Natural killer cell (primary cell): ENCODE results near the gene EEF2. TPM values are rescaled to one million over a fixed set of nuclear protein-coding genes. Genes with fewer than 3 reads are reported as not detected.
A peak's percentile ranks its signal among the peaks of the same experiment; 100 is the strongest.

Source experiments
- ATAC-seq, 3 donors: fragments of 150-1000 bp in 2 of 3; fragments of 200-7000 bp in 1 of 3; cut with Tn5 transposase; 1 replicate in 1 of 3; 2 replicates in 2 of 3; pipeline ENCODE4 v1.10.0; 2021; ENCODE audit warnings: mild to moderate bottlenecking in 2 of 3, moderate library complexity in 2 of 3
- DNase-seq, 2 donors: peaks; one replicate each; pipeline versions ENCODE4 v3.0.0 to v3.0.0-alpha.2; 2013 to 2021; ENCODE audit warnings: mixed read lengths in 1 of 2
- H3K27ac ChIP-seq: one replicate; pipeline ENCODE4 v1.5.1; 2013; ENCODE audit warnings: mild to moderate bottlenecking, low read length
- H3K27me3 ChIP-seq: one replicate; pipeline ENCODE4 v1.6.1; 2013; ENCODE audit warnings: low read length; ENCODE audit not compliant: control insufficient read depth, insufficient read depth
- H3K36me3 ChIP-seq: one replicate; pipeline ENCODE4 v1.6.1; 2013; ENCODE audit warnings: low read length; ENCODE audit not compliant: control insufficient read depth, insufficient read depth
- H3K4me1 ChIP-seq: one replicate; pipeline ENCODE4 v1.6.1; 2013; ENCODE audit warnings: low read length; ENCODE audit not compliant: control insufficient read depth, insufficient read depth
- H3K4me3 ChIP-seq: one replicate; pipeline ENCODE4 v1.5.1; 2013; ENCODE audit warnings: low read length
- H3K9me3 ChIP-seq: one replicate; pipeline ENCODE4 v1.6.1; 2013; ENCODE audit warnings: low read length; ENCODE audit not compliant: control insufficient read depth, insufficient read depth
- H3K27ac Mint-ChIP-seq, 2 donors: one replicate each; pipeline ENCODE4 v1.8.0; 2022; ENCODE audit warnings: mild to moderate bottlenecking in 2 of 2, mixed read lengths in 2 of 2, moderate library complexity in 1 of 2
- H3K27me3 Mint-ChIP-seq, 2 donors: one replicate each; pipeline ENCODE4 v1.8.0; 2022; ENCODE audit warnings: low read depth in 2 of 2, mixed read lengths in 2 of 2
- H3K36me3 Mint-ChIP-seq: one replicate; pipeline ENCODE4 v1.8.0; 2022; ENCODE audit warnings: mixed read lengths
- H3K4me1 Mint-ChIP-seq, 2 donors: one replicate each; pipeline ENCODE4 v1.8.0; 2022; ENCODE audit warnings: mixed read lengths in 2 of 2
- H3K4me3 Mint-ChIP-seq: one replicate; pipeline ENCODE4 v1.8.0; 2022; ENCODE audit warnings: mild to moderate bottlenecking, moderate library complexity, mixed read lengths
- H3K9me3 Mint-ChIP-seq, 2 donors: one replicate each; pipeline ENCODE4 v1.8.0; 2022; ENCODE audit warnings: mixed read lengths in 2 of 2
- CTCF ChIP-seq: fragments of 200-600 bp; IDR thresholded peaks from one replicate; pipeline ENCODE4 v1.8.0; 2022; ENCODE audit warnings: antibody characterized with exemption
- WGBS: methylation state at CpG from one replicate; pipeline ENCODE4 v1.1.7; 2013; ENCODE audit warnings: missing lambda C conversion rate; ENCODE audit not compliant: insufficient coverage; 5-methylcytosine and 5-hydroxymethylcytosine counted together
- intact Hi-C: fragments of 100-400 bp; cut with micrococcal nuclease; formaldehyde crosslinking; loops from one replicate; pipeline ENCODE4 v1.14.2; 2022
- total RNA-seq, 4 donors: library from RNA; stranded (reverse); fragments of 120-200 nt in 1 of 4; gene quantifications; one replicate each; pipeline versions ENCODE4 v1.2.3 to v1.2.4, GENCODE V29; 2013 to 2022

Gene EEF2
- total RNA-seq, 3 donors from 2014 or later (not counting 1 experiment from before 2014, with no cell fraction given), result 1,302 to 1,442 (median 1,437) TPM

GRCh38 chr19:3995607-3996006, 10.3 kb upstream of the EEF2 start:
- no peaks in the 10 kb centered on the region for H3K4me1 Mint-ChIP-seq
- Histone ChIP-seq H3K4me3 (no peak overlapping the region), H3K4me1 (no peaks in the 10 kb centered on the region), H3K9me3 (no peaks in the 10 kb centered on the region), H3K36me3 (no peaks in the 10 kb centered on the region), H3K27ac (no peak overlapping the region), H3K27me3 (no peaks in the 10 kb centered on the region)
- no peak for TF ChIP-seq CTCF
- no peaks in the 10 kb centered on the region for H3K9me3 Mint-ChIP-seq
- H3K27me3 Mint-ChIP-seq, result no peaks in the 10 kb centered on the region
- DNase-seq (peak in 1 of 2 donors; percentile 1), ATAC-seq (no peak)
- no peak overlapping the region for H3K4me3 Mint-ChIP-seq
- intact Hi-C loops, result no loop called here
- 89% methylated on average over 6 of the region's 6 CpGs for WGBS
- H3K36me3 Mint-ChIP-seq, result no peaks in the 10 kb centered on the region
- H3K27ac Mint-ChIP-seq, result no peak overlapping the region

GRCh38 chr19:3990815-3991117, 5.5 kb upstream of the EEF2 start:
- Histone ChIP-seq H3K27ac (no peak overlapping the region), H3K4me3 (no peak overlapping the region), H3K9me3 (no peaks in the 10 kb centered on the region), H3K27me3 (no peaks in the 10 kb centered on the region), H3K36me3 (no peaks in the 10 kb centered on the region), H3K4me1 (peaks cover 26% of the 10 kb centered on the region)
- H3K9me3 Mint-ChIP-seq, result no peaks in the 10 kb centered on the region
- no peak for DNase-seq
- H3K4me1 Mint-ChIP-seq, result peaks cover 17 to 23% of the 10 kb centered on the region in 2 donors
- no peaks in the 10 kb centered on the region for H3K36me3 Mint-ChIP-seq
- 69% methylated on average over 3 of the region's 3 CpGs for WGBS
- no peak for ATAC-seq
- no peaks in the 10 kb centered on the region for H3K27me3 Mint-ChIP-seq
- H3K27ac Mint-ChIP-seq, result no peak overlapping the region
- TF ChIP-seq CTCF, result no peak
- H3K4me3 Mint-ChIP-seq, result peak overlapping the region; percentile 2
- intact Hi-C loops, result loop anchor here (2.0 kb wide), 1 partner anchor 16 kb away; the partner anchor contains the start of gene PIAS4

GRCh38 chr19:3987619-3988371, 2.5 kb upstream of the EEF2 start:
- DNase-seq (peak in 1 of 2 donors; percentile 86), ATAC-seq (peak; percentile 55 to 81 (median 59))
- peak overlapping the region; percentile 77 for H3K4me3 Mint-ChIP-seq
- H3K36me3 Mint-ChIP-seq, result no peaks in the 10 kb centered on the region
- H3K4me1 ChIP-seq, result peaks cover 51% of the 10 kb centered on the region
- TF ChIP-seq CTCF, result peak; percentile 80
- no peaks in the 10 kb centered on the region for H3K27me3 ChIP-seq
- peak overlapping the region; percentile 63 for H3K27ac ChIP-seq
- peak overlapping the region; percentile 26 for H3K4me3 ChIP-seq
- H3K27ac Mint-ChIP-seq, result peak overlapping the region; percentile 44 to 72
- 11% methylated on average over 30 of the region's 30 CpGs for WGBS
- intact Hi-C loops, result loop anchor here (5.0 to 10.0 kb wide), 3 partner anchors 80 to 203 kb away; partner anchors contain the start of genes MATK and ZBTB7A
- no peaks in the 10 kb centered on the region for H3K27me3 Mint-ChIP-seq
- H3K9me3 ChIP-seq, result no peaks in the 10 kb centered on the region
- H3K9me3 Mint-ChIP-seq, result no peaks in the 10 kb centered on the region
- H3K4me1 Mint-ChIP-seq, result peaks cover 35 to 49% of the 10 kb centered on the region in 2 donors
- peaks cover 15% of the 10 kb centered on the region for H3K36me3 ChIP-seq
